H9 (cell line): ENCODE data around the gene BDP1. TPM values are rescaled to one million over a fixed set of nuclear protein-coding genes. Genes with fewer than 3 reads are reported as not detected.

Experiments used
- DNase-seq: peaks from one replicate; pipeline ENCODE4 v3.0.0-alpha.2; 2017
- H2AFZ ChIP-seq: one replicate; pipeline ENCODE4 v1.6.1; 2013; ENCODE audit warnings: mild to moderate bottlenecking, low read length, control low read depth, moderate library complexity
- H2AK5ac ChIP-seq: 2 replicates; pipeline ENCODE4 v1.6.1; 2013; ENCODE audit warnings: low read length, control low read depth, mixed read lengths; ENCODE audit not compliant: insufficient read length
- H2BK120ac ChIP-seq: one replicate; pipeline ENCODE4 v1.6.1; 2013; ENCODE audit warnings: low read depth, mild to moderate bottlenecking, low read length, control low read depth, inconsistent platforms; ENCODE audit not compliant: poor library complexity, severe bottlenecking
- H2BK12ac ChIP-seq: 2 replicates; pipeline ENCODE4 v1.6.1; 2013; ENCODE audit warnings: low read length, control low read depth, mixed read lengths, low read depth; ENCODE audit not compliant: insufficient read length
- H2BK15ac ChIP-seq: 2 replicates; pipeline ENCODE4 v1.6.1; 2013; ENCODE audit warnings: low read depth, low read length, control low read depth
- H2BK20ac ChIP-seq: one replicate; pipeline ENCODE4 v1.6.1; 2013; ENCODE audit warnings: low read depth, mild to moderate bottlenecking, low read length, control low read depth, inconsistent platforms; ENCODE audit not compliant: poor library complexity, severe bottlenecking
- H2BK5ac ChIP-seq: 2 replicates; pipeline ENCODE4 v1.6.1; 2013; ENCODE audit warnings: low read length, control low read depth, mixed read lengths; ENCODE audit not compliant: insufficient read length
- H3K14ac ChIP-seq: 2 replicates; pipeline ENCODE4 v1.6.1; 2013; ENCODE audit warnings: low read length, control low read depth; ENCODE audit not compliant: insufficient read depth
- H3K18ac ChIP-seq: 2 replicates; pipeline ENCODE4 v1.6.1; 2013; ENCODE audit warnings: low read depth, mild to moderate bottlenecking, mixed read lengths, low read length, control low read depth; ENCODE audit not compliant: insufficient read length
- H3K23ac ChIP-seq: 2 replicates; pipeline ENCODE4 v1.6.1; 2013; ENCODE audit warnings: low read length, control low read depth, mixed read lengths, low read depth; ENCODE audit not compliant: insufficient read length
- H3K23me2 ChIP-seq: 2 replicates; pipeline ENCODE4 v1.6.1; 2013; ENCODE audit warnings: low read depth, mild to moderate bottlenecking, mixed read lengths, low read length, control low read depth; ENCODE audit not compliant: insufficient read length, poor library complexity, severe bottlenecking
- H3K27ac ChIP-seq: 2 replicates; pipeline ENCODE4 v1.5.1; 2013; ENCODE audit warnings: low read length, control low read depth, mixed read lengths, low read depth; ENCODE audit not compliant: insufficient read length
- H3K27me3 ChIP-seq: 2 replicates; pipeline ENCODE4 v1.6.1; 2013; ENCODE audit warnings: low read length, control low read depth, inconsistent platforms; ENCODE audit not compliant: insufficient read depth
- H3K4ac ChIP-seq: 2 replicates; pipeline ENCODE4 v1.6.1; 2013; ENCODE audit warnings: low read depth, mild to moderate bottlenecking, control low read depth, inconsistent platforms, low read length, moderate library complexity
- H3K4me1 ChIP-seq: 2 replicates; pipeline ENCODE4 v1.6.1; 2013; ENCODE audit warnings: low read length, control low read depth, inconsistent platforms; ENCODE audit not compliant: insufficient read depth
- H3K4me2 ChIP-seq: 2 replicates; pipeline ENCODE4 v1.6.1; 2013; ENCODE audit warnings: low read length, control low read depth, mixed read lengths; ENCODE audit not compliant: insufficient read length, insufficient read depth
- H3K56ac ChIP-seq: 2 replicates; pipeline ENCODE4 v1.6.1; 2013; ENCODE audit warnings: low read depth, mild to moderate bottlenecking, mixed read lengths, low read length, control low read depth; ENCODE audit not compliant: insufficient read length
- H3K79me1 ChIP-seq: 2 replicates; pipeline ENCODE4 v1.6.1; 2013; ENCODE audit warnings: low read depth, mild to moderate bottlenecking, moderate library complexity, low read length, control low read depth, inconsistent platforms; ENCODE audit not compliant: insufficient read depth, poor library complexity, severe bottlenecking
- H3K79me2 ChIP-seq: 2 replicates; pipeline ENCODE4 v1.6.1; 2013; ENCODE audit warnings: low read length, control low read depth, inconsistent platforms; ENCODE audit not compliant: insufficient read depth
- H3K9ac ChIP-seq: 2 replicates; pipeline ENCODE4 v1.6.1; 2013; ENCODE audit warnings: low read length, control low read depth, mixed read lengths; ENCODE audit not compliant: insufficient read length; ENCODE audit errors: extremely low read depth
- H3K9me3 ChIP-seq: one replicate; pipeline ENCODE4 v1.6.1; 2013; ENCODE audit warnings: low read depth, low read length, inconsistent platforms; ENCODE audit not compliant: control insufficient read depth
- H3T11ph ChIP-seq: one replicate; pipeline ENCODE4 v1.6.1; 2013; ENCODE audit warnings: mild to moderate bottlenecking, low read length, control low read depth, inconsistent platforms
- H4K20me1 ChIP-seq: one replicate; pipeline ENCODE4 v1.6.1; 2013; ENCODE audit not compliant: control insufficient read depth, insufficient read length, insufficient read depth
- H4K5ac ChIP-seq: 2 replicates; pipeline ENCODE4 v1.6.1; 2013; ENCODE audit warnings: low read depth, mild to moderate bottlenecking, mixed read lengths, low read length, control low read depth; ENCODE audit not compliant: insufficient read length
- H4K8ac ChIP-seq: replicated peaks from 2 replicates; pipeline ENCODE4 v1.6.1; 2013; ENCODE audit warnings: low read length, control low read depth, mixed read lengths, low read depth; ENCODE audit not compliant: insufficient read length
- H4K91ac ChIP-seq: 2 replicates; pipeline ENCODE4 v1.6.1; 2013; ENCODE audit warnings: low read depth, mild to moderate bottlenecking, moderate library complexity, mixed read lengths, low read length, control low read depth; ENCODE audit not compliant: insufficient read length
- H3K27ac Mint-ChIP-seq, 3 experiments: 2 replicates in 2 of 3; 3 replicates in 1 of 3; pipeline ENCODE4 v1.8.0; 2020 to 2021; ENCODE audit warnings: mixed read lengths in 3 of 3, mild to moderate bottlenecking in 1 of 3, moderate library complexity in 1 of 3
- H3K27me3 Mint-ChIP-seq: 2 replicates; pipeline ENCODE4 v1.8.0; 2021; ENCODE audit warnings: low read depth, mild to moderate bottlenecking, moderate library complexity, mixed read lengths
- H3K36me3 Mint-ChIP-seq, 3 experiments: 2 replicates in 2 of 3; 3 replicates in 1 of 3; pipeline ENCODE4 v1.8.0; 2020 to 2021; ENCODE audit warnings: low read depth in 3 of 3, mixed read lengths in 3 of 3; ENCODE audit not compliant: insufficient read depth in 1 of 3
- H3K4me1 Mint-ChIP-seq, 2 experiments: 2 replicates each; pipeline ENCODE4 v1.8.0; 2020; ENCODE audit warnings: mixed read lengths in 2 of 2
- H3K4me3 Mint-ChIP-seq, 2 experiments: 2 replicates in 1 of 2; 3 replicates in 1 of 2; pipeline ENCODE4 v1.8.0; 2020 to 2021; ENCODE audit warnings: mild to moderate bottlenecking in 2 of 2, mixed read lengths in 2 of 2, moderate library complexity in 1 of 2
- H3K9me3 Mint-ChIP-seq, 2 experiments: 2 replicates in 1 of 2; 3 replicates in 1 of 2; pipeline ENCODE4 v1.8.0; 2020; ENCODE audit warnings: mild to moderate bottlenecking in 2 of 2, mixed read lengths in 2 of 2, moderate library complexity in 1 of 2
- WGBS: extraction: QIAGEN DNeasy Blood & Tissue Kit; methylation state at CpG from one replicate; pipeline ENCODE4 v1.1.7; 2013; ENCODE audit warnings: missing lambda C conversion rate, low lambda C conversion rate, mixed read lengths; ENCODE audit not compliant: insufficient read length; ENCODE audit errors: extremely low coverage; 5-methylcytosine and 5-hydroxymethylcytosine counted together
- total RNA-seq: library from RNA; stranded (reverse); gene quantifications from 2 replicates; pipeline ENCODE4 v1.2.1, GENCODE V29; 2021
- TF ChIP-seq, protein P1 (sequence below): fragments of 200-600 bp; sonication (generic); conservative IDR thresholded peaks from 3 replicates; pipeline ENCODE4 v1.8.0; 2021; ENCODE audit warnings: antibody characterized with exemption, mild to moderate bottlenecking

Gene BDP1
- total RNA-seq, 1 experiment from 2014 or later, result 31.5 TPM

DNA sequence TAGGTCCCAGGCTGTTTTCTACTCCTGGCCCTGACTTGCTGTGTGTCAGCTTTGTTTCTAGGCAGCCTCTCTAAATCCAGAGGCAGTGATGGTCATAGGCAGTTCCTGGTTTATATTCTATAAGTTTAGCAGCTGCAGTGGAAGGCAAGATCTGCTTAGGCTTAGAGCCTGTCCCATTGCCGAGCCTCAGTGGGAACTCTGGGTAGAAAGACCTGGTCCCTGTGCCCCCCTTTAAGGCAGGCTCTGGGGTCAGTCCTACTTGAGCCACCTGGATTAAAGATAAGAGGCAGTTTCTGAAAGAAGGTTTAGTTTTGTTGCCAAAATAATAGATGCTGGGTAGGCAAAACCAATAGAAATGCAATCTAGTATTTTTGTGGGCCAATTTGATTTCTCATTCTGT, 145.3 kb downstream of the BDP1 start:
- Histone ChIP-seq H2AK5ac (no peak overlapping the region), H3K4me1 (no peaks in the 10 kb centered on the region)
- peak overlapping the region in 1 of 3 experiments; percentile 67; a peak in 1 of 7 replicates for H3K27ac Mint-ChIP-seq

More for the DNA sequence above, 145.3 kb downstream of the BDP1 start:
- peaks cover 4% of the 10 kb centered on the region in 2 experiments; a peak in 3 of 5 replicates for H3K9me3 Mint-ChIP-seq
- H3K79me2 ChIP-seq, result no peaks in the 10 kb centered on the region
- H3K56ac ChIP-seq, result no peak overlapping the region
- no peak overlapping the region for H3K4ac ChIP-seq
- no peak overlapping the region for H4K8ac ChIP-seq
- no CpG with 5 or more reads among the region's 1 CpG for WGBS
- no peak overlapping the region for H3K4me2 ChIP-seq
- TF ChIP-seq, protein P1, sequence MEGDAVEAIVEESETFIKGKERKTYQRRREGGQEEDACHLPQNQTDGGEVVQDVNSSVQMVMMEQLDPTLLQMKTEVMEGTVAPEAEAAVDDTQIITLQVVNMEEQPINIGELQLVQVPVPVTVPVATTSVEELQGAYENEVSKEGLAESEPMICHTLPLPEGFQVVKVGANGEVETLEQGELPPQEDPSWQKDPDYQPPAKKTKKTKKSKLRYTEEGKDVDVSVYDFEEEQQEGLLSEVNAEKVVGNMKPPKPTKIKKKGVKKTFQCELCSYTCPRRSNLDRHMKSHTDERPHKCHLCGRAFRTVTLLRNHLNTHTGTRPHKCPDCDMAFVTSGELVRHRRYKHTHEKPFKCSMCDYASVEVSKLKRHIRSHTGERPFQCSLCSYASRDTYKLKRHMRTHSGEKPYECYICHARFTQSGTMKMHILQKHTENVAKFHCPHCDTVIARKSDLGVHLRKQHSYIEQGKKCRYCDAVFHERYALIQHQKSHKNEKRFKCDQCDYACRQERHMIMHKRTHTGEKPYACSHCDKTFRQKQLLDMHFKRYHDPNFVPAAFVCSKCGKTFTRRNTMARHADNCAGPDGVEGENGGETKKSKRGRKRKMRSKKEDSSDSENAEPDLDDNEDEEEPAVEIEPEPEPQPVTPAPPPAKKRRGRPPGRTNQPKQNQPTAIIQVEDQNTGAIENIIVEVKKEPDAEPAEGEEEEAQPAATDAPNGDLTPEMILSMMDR, result no peak
- H3K27me3 Mint-ChIP-seq, result no peaks in the 10 kb centered on the region
- no peaks in the 10 kb centered on the region for H3K9me3 ChIP-seq
- no peaks in the 10 kb centered on the region for H3K27me3 ChIP-seq
- peaks cover 51 to 71% (median 68%) of the 10 kb centered on the region in 3 experiments for H3K36me3 Mint-ChIP-seq
- no peak overlapping the region for H2BK120ac ChIP-seq
- H3K23me2 ChIP-seq, result no peaks in the 10 kb centered on the region
- no peaks in the 10 kb centered on the region for H3K79me1 ChIP-seq
- H3K18ac ChIP-seq, result no peak overlapping the region
- no peak for DNase-seq
- H4K20me1 ChIP-seq, result no peaks in the 10 kb centered on the region
- H3K23ac ChIP-seq, result no peak overlapping the region
- no peak overlapping the region for H3K9ac ChIP-seq
- no peak overlapping the region for H4K5ac ChIP-seq
- H3K14ac ChIP-seq, result no peak overlapping the region
- no peak overlapping the region for H3K4me3 Mint-ChIP-seq
- H2BK20ac ChIP-seq, result no peak overlapping the region
- no peak overlapping the region for H2BK12ac ChIP-seq
- H3K4me1 Mint-ChIP-seq, result no peaks in the 10 kb centered on the region
- H2AFZ ChIP-seq, result no peak overlapping the region
- H3T11ph ChIP-seq, result no peak overlapping the region
- H4K91ac ChIP-seq, result no peak overlapping the region
- H2BK15ac ChIP-seq, result no peak overlapping the region
- H2BK5ac ChIP-seq, result no peak overlapping the region
- no peak overlapping the region for H3K27ac ChIP-seq
